ENCODE data around the gene NRG3.

GRCh38 chr10:81873231-81873931 lies 1.6 kb upstream of the NRG3 start:
- TF ChIP-seq SUZ12 (IDR thresholded peaks at IDR 0.05; ENCODE audit: extremely low read depth, insufficient read depth, insufficient read length) = no peak
- no peak for TF ChIP-seq ZNF274 (IDR thresholded peaks at IDR 0.05; ENCODE audit: low read depth, low read length)
- TF ChIP-seq YY1 (IDR thresholded peaks at IDR 0.05; ENCODE audit: insufficient read depth, insufficient read length) = no peak

Measured in NT2/D1 (cell line).